Activated CD4-positive, CD25-positive, alpha-beta regulatory T cell treated with anti-CD3 and anti-CD28 coated beads, Interleukin-2, amount 50 U/mL, for 72 hours (primary cell): ENCODE measurements around the gene ARHGDIG.

Experiments
- DNase-seq: peaks from one replicate; pipeline ENCODE4 v3.0.0; 2021

ARHGDIG gene

DNA sequence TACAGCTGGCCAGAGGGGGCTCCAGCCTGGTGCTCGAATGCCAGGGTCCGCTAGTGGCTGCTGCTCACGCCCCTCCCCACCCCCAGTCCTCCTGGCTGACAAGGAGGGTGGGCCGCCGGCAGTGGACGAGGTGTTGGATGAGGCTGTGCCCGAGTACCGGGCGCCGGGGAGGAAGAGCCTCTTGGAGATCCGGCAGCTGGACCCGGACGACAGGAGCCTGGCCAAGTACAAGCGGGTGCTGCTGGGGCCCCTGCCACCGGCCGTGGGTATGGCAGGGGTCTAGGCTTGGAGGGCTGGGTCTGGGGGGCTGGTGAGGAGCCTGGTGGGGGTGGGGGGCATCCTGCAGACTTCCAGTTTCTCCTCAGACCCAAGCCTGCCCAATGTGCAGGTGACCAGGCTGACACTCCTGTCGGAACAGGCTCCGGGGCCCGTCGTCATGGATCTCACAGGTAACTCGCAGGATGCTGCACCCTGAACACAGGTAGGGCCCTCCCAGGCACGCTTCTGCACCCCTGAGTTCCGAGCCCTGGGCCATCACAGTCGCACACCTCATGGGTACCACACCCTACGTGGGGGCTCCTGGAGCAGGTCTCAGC is 1.4 kb downstream of the ARHGDIG start:
- DNase-seq, result no peak

GRCh38 chr16:282491-282890 is 2.1 kb downstream of the ARHGDIG start:
- no peak for DNase-seq

GRCh38 chr16:283033-283805 is 2.8 kb downstream of the ARHGDIG start, which contains the start of gene PDIA2:
Gene PDIA2, plus strand, starts transcription at chr16:283164. Its CDS starts 6 bp downstream, at chr16:283170.
- no peak for DNase-seq

DNA sequence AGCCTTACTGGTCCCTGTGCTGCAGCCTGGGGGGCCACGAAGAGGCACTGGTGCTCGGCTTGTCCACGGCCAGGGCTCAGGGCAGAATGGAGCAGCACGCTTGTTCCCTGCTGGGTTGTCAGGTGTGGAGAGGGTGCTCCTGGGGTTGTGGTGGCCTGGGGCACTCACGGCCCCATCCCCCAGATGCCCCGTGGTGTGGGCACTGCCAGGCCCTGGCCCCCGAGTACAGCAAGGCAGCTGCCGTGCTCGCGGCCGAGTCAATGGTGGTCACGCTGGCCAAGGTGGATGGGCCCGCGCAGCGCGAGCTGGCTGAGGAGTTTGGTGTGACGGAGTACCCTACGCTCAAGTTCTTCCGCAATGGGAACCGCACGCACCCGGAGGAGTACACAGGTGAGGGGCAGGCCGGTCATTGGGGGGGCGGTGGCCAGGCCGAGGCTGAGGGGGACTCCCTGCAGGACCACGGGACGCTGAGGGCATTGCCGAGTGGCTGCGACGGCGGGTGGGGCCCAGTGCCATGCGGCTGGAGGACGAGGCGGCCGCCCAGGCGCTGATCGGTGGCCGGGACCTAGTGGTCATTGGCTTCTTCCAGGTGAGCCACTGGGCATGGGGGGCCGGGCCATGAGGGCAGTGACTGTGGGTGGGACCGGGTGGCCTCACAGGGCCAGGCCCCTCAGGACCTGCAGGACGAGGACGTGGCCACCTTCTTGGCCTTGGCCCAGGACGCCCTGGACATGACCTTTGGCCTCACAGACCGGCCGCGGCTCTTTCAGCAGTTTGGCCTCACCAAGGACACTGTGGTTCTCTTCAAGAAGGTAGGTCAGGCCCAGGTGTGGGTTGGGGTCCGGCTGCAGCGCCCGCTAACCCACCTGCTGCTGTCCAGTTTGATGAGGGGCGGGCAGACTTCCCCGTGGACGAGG is 4.1 kb downstream of the ARHGDIG start:
- no peak for DNase-seq

DNA sequence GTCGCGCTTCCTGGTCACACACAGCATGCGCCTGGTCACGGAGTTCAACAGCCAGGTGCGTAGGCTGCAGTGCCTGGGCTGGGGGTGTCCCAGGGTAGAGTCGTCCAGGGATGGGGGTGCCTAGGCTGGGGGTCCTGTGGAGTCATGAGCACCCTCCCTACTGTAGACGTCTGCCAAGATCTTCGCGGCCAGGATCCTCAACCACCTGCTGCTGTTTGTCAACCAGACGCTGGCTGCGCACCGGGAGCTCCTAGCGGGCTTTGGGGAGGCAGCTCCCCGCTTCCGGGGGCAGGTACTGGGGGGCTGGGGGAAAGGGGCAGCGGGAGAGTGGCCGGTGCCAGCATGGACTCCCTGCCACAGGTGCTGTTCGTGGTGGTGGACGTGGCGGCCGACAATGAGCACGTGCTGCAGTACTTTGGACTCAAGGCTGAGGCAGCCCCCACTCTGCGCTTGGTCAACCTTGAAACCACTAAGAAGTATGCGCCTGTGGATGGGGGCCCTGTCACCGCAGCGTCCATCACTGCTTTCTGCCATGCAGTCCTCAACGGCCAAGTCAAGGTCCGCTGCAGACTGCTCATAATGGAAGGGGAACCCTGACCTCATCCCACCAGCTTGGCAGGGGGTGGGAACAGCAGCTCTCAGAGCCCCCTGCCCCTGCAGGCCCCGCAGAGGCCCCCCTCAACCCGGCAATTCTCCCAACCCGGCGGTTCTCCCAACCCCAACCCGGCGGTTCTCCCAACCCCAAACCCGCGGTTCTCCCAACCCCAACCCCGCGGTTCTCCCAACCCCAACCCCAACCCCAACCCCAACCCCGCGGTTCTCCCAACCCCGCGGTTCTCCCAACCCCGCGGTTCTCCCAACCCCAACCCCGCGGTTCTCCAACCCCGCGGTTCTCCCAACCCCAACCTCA is 5.0 kb downstream of the ARHGDIG start:
- DNase-seq, result no peak

DNA sequence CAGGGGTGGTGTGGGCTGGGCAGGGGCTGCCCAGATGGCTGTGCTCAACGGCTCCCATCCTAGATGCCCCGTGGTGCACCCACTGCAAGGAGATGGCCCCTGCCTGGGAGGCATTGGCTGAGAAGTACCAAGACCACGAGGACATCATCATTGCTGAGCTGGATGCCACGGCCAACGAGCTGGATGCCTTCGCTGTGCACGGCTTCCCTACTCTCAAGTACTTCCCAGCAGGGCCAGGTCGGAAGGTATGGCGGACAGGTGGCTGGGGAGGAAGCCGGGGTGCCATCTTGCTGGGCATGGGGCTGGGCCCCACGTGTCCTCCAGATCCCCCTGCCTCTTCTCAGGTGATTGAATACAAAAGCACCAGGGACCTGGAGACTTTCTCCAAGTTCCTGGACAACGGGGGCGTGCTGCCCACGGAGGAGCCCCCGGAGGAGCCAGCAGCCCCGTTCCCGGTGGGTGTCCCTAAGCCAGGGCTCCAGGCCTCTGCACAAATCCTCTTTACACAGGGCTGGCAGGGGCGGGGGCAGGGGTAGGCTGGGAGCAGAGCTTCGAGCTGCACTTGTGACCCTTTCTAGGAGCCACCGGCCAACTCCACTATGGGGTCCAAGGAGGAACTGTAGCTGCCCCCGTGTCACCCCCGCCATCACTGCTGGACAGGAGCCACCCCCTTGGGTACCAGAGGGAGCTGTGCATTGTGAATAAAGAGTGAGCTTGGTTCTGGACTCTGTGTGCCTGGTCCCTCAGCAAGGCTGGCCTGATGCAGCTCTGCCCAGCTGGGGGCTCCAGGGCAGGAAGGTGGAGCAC is 6.3 kb downstream of the ARHGDIG start:
- DNase-seq, result no peak

GRCh38 chr16:287298-287811 is 7.0 kb downstream of the ARHGDIG start:
- no peak for DNase-seq

DNA sequence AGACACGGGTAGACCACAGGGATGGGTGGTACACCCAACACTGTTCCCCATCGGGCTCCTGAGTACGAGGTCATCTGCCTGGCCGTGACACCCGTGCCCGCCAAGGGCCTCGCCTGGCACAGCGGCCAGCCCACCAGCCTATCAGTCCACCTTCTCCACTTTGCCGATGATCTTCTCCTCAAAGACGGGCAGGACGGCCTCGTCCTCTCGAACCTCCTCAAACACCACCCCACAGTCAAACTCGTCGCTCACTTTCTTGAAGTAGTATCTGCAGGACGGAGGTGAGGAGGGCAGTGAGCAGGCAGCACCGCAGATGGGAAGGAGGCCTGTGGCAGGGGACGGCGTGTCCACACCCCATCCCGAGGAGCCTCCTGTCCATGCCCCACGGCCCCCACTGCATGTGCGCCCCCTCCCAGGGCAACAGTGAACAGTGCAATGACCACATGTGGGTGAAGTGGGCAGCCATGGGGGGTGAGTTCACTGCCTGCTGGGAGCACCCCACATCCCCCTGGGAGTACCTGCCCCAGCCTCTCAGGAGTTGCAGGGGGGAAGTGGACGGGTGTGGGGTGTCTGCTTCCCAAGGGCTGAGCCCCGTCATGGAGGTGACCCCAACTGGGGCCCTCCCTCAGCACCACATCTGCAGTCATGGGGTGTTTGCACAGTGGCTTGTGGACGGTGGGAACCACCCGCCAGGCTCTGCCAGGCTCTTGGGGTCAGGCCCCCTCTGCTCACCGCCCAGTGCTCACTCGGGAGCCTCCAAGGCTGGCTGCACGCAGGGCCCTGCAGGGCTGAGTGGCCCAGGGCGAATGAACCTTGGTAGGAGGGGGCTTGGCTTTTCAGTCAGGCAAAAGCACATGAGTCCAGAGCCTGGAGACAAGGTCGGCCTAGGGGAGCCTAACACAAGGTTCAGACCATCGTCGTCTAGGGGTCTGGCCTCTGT is 7.9 kb downstream of the ARHGDIG start:
- no peak for DNase-seq

DNA sequence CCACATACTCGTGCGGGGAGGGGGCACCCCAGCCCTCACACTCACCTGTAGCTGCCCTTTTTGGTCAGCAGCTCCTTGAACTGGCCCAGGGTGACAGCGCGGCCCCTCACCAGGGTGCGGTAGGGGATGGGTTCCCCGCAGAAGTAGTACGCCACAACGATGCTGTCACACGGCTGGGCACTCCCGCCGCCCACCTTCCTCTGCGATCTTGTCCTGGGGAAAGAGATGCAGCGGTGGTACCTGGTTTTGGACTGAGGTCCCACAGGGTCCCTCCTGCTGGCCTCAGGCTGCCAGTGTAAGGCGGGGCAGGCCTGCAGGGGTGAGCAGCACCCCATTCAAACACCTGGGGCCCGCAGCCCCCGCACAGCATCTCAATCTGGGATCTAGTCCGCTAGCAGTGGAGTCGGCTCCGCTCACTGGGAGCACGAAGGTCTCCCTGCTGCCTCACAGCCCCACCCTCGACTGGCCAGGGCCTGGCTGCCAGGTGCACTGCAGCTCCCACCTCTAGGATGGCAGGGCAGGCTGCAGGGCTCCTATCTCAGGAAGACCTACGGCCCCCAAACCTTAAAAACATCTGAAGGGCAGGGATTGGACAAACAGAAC is 9.1 kb downstream of the ARHGDIG start:
- DNase-seq, result no peak

- no peak for DNase-seq
Measured at GRCh38 chr16:290015-290680, 9.8 kb downstream of the ARHGDIG start.

- DNase-seq, result no peak
Measured at GRCh38 chr16:290681-291405, 10.5 kb downstream of the ARHGDIG start.

GRCh38 chr16:291539-291938 is 11.1 kb downstream of the ARHGDIG start:
- no peak for DNase-seq

DNA sequence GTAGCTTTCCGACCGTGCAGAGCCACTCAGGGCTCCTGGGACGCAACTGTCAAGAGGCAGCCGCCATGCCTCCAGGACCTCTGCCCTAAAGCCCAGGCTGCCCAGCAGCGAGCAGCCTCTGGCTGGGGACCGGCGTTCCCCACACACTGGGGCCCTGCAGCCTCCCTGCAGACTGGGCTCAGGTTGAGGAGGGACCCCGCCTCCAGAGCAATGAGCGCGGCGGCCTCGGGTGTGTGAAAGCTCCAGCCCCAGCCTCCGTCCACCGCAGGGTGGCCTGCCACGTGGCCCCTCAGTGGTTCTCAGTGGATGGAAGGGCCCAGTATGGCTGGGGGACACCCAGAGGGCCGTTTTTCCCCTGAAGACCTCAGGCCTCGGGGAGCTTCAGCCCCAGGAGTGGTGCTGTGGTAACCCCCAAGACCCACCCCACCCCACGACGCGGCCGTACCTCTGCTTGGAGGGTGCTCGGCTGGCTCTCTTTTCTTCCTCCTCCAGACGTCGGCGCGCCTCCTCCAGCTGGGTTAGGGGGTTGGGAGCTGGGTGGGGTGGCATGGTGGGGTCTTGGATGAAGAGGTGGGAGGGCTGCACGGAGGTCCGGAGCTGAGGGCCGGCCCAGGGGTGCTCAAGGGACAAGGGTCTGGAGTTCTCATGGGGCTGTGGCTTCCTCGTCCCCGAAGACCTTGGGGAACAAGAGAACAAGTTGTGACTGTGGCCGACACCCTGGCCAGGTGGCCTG is 12.8 kb downstream of the ARHGDIG start:
- DNase-seq, result no peak

GRCh38 chr16:296276-296675 is 15.9 kb downstream of the ARHGDIG start:
- no peak for DNase-seq

- no peak for DNase-seq
Measured at GRCh38 chr16:296806-297510, 16.6 kb downstream of the ARHGDIG start.

GRCh38 chr16:297832-298231 is 17.4 kb downstream of the ARHGDIG start:
- DNase-seq, result no peak

GRCh38 chr16:301235-301634 is 20.8 kb downstream of the ARHGDIG start:
- DNase-seq, result no peak
